Adipocyte (in vitro differentiated cells): ENCODE results near the gene ZNF576.
"Not testable (repeated sequence)": the region's sequence is repeated elsewhere in the genome, so short reads cannot be mapped to it uniquely, and the experiment has no call there.

Experiments
- DNase-seq: peaks from one replicate; pipeline ENCODE4 v3.0.0-alpha.2; 2015; ENCODE audit warnings: low read depth
- H3K27me3 ChIP-seq: replicated peaks from 2 replicates; pipeline ENCODE4 v1.7.0; 2013; ENCODE audit warnings: mild to moderate bottlenecking, low read length, moderate library complexity; ENCODE audit not compliant: control insufficient read depth, insufficient read depth
- H3K36me3 ChIP-seq: 2 replicates; pipeline ENCODE4 v1.7.0; 2013; ENCODE audit warnings: low read length, mild to moderate bottlenecking, moderate library complexity; ENCODE audit not compliant: control insufficient read depth, insufficient read depth, severe bottlenecking
- H3K4me1 ChIP-seq: 2 replicates; pipeline ENCODE4 v1.7.0; 2013; ENCODE audit warnings: mild to moderate bottlenecking, low read length, moderate library complexity; ENCODE audit not compliant: control insufficient read depth, insufficient read depth
- H3K4me3 ChIP-seq: 2 replicates; pipeline ENCODE4 v1.7.0; 2013; ENCODE audit warnings: mild to moderate bottlenecking, low read length, moderate library complexity
- H3K9ac ChIP-seq: 2 replicates; pipeline ENCODE4 v1.7.0; 2013; ENCODE audit warnings: mild to moderate bottlenecking, low read length, moderate library complexity
- H3K9me3 ChIP-seq: 2 replicates; pipeline ENCODE4 v1.7.0; 2013; ENCODE audit warnings: mild to moderate bottlenecking, low read length, moderate library complexity; ENCODE audit not compliant: control insufficient read depth

The ZNF576 gene

DNA sequence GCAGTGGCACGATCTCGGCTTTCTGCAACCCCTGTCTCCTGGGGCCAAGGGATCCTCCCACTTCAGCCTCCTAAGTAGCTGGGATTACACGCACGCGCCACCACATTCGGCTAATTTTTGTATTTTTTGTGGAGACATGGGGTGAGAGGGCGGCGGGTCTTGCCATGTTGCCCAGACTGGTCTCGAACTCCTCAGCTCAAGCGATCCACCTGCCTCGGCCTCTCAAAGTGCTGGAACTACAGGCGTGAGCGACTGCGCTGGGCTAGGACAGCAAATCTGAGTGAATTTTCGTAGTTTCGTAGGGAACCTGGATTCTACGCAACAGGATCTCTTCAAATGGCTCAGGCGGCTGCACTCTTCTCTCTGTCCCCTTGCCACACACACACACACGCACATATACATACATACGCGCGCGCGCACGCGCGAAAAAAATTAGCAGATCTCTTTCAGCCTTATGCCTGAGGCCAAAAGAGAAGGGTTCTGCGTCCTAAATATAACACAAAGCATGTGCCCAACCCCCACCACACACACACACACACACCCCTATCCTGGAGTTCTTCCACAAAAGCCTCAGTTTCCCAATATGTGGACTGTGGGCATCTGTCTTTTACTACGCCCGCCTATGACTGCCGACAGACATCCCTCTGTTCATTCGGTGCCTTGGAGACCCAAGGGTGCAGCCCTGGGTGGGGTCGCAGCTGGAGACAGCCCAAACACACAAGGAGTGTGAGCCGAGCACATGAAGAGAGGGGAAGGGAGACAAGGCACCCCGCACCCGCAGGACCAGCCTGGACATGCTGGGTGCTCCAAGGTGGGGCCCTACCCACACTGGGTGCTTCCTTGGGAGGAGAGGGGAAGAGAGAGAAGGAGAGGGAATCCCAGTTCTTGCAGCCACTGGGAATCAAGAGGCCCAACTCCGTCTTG, 20.2 kb upstream of the ZNF576 start:
- Histone ChIP-seq H3K9me3 (no peaks in the 10 kb centered on the region), H3K36me3 (peaks cover 7% of the 10 kb centered on the region), H3K4me3 (peak overlapping the region; percentile 100), H3K27me3 (no peaks in the 10 kb centered on the region), H3K9ac (peak overlapping the region; percentile 72), H3K4me1 (peaks cover 12% of the 10 kb centered on the region)
- DNase-seq = no peak

DNA sequence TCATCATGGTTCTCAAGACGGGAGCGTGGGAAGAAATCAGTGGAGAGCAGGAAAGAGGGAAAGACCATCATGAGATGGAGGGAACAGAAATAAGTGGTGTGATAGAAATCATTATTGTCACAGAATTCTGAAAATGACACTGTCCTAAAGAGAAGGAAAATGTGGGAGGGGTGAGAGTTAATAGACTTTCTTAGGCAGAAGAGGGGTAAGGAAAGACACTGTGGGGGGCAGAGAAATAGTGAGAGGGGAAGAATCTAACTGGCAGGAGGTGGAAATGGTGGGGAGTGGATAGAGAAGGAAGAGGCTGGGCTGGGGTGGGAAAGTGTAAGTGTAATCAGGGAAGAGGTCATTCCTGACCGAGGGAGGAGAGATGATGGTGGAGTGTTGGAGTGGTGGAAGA, 17.6 kb upstream of the ZNF576 start:
- Histone ChIP-seq H3K27me3 (no peaks in the 10 kb centered on the region), H3K9ac (no peak overlapping the region), H3K4me3 (no peak overlapping the region), H3K4me1 (peaks cover 15% of the 10 kb centered on the region), H3K9me3 (no peaks in the 10 kb centered on the region), H3K36me3 (no peaks in the 10 kb centered on the region)
- no peak for DNase-seq

DNA sequence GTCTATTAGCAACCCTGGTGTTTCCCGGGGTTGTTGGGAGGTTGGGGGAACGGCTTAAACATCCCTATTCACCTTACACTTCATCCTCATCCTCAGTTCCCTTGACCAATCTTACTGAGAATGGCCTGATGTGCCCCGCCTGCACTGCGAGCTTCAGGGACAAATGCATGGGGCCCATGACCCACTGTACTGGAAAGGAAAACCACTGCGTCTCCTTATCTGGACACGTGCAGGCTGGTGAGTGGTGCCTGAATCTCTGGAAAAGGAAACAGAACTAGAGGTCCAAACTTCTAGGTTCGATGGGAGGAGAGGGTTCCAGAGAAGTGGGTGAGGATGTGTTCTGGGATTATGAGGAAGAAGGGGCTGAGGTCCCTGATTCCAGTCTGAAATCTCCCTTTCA, 14.9 kb upstream of the ZNF576 start:
- Histone ChIP-seq H3K27me3 (no peaks in the 10 kb centered on the region), H3K9ac (peak overlapping the region; percentile 35), H3K4me3 (peak overlapping the region; percentile 83), H3K36me3 (peaks cover 5% of the 10 kb centered on the region), H3K4me1 (peaks cover 13% of the 10 kb centered on the region), H3K9me3 (no peaks in the 10 kb centered on the region)
- no peak for DNase-seq

DNA sequence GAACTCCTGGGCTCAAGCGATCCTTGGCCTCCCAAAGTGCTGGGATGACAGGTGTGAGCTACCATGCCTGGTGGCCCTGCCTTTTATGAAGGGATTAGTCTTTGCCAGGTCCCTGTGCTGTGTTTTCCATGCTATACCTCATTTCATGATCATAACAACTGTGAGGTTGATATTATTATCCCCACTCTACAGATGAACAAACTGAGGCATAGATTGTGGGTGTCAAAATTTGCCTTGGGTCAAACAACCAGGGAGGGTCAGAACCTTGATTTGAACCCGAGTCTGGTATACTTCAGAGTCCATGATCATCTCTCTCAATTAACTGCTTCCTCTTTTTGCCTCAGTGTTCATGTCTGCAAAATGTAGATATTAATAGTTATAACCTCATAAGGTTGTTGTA, 13.9 kb upstream of the ZNF576 start:
- Histone ChIP-seq H3K27me3 (no peaks in the 10 kb centered on the region), H3K9ac (no peak overlapping the region), H3K9me3 (no peaks in the 10 kb centered on the region), H3K36me3 (peaks cover 8% of the 10 kb centered on the region), H3K4me3 (no peak overlapping the region), H3K4me1 (peaks cover 13% of the 10 kb centered on the region)
- no peak for DNase-seq

DNA sequence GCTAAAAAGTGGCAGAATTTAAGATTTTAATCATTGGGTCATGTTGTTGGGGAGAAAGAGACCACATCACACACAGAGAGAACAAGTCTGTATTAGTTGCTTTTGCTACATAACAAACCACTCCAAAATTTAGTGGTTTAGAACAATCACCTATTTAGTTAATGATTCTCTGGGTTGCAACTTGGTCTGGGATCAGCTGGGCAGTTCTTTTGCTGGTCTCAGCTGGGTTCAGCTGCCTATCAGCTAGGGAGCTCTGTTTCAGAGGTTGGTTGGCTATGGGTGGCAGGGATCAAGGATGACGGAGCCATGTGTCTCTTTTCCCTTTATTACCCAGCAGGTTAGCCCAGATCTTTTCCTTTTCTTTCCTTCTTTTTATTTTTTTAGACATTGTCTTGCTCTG, 11.9 kb upstream of the ZNF576 start:
- Histone ChIP-seq H3K4me3 (no peak overlapping the region), H3K9me3 (no peaks in the 10 kb centered on the region), H3K27me3 (no peaks in the 10 kb centered on the region), H3K9ac (no peak overlapping the region), H3K36me3 (peaks cover 15% of the 10 kb centered on the region), H3K4me1 (peaks cover 13% of the 10 kb centered on the region)
- no peak for DNase-seq

DNA sequence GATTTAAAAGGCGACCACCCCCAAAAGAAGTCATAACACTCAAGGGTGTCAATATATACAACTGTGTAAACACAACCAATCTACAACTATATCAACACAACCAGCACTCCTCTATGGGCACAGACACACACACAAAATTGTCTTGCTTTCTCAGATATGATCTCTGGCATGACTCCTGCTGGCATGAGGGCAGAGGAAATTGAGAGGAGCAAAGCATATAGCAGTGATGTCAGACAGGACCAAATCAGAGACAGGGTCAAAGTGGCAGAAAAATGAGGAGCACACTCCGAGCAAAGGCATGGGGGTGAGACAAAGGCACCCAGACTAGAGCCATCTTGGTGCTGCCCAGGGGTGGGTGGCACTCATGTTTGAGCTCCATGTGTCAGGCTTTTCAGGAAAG, 10.0 kb upstream of the ZNF576 start:
- no peak for DNase-seq
- no peak overlapping the region for H3K4me3 ChIP-seq

DNA sequence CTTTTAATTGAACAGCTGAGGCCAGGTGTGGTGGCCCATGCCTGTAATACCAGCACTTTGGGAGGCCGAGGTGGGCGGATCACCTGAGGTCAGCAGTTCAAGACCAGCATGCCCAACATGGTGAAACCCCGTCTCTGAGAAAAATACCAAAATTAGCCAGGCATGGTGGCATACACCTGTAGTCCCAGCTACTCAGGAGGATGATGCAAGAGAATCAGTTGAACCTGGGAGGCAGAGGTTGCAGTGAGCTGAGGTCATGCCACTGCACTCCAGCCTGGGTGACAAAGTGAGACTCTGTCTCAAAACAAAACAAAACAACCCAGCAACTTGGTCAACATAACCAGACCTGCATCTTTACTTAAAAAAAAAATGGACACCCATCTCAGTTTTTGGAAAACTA, 9.4 kb upstream of the ZNF576 start:
- H3K27me3 ChIP-seq, H3K9me3 ChIP-seq, H3K4me3 ChIP-seq, H3K9ac ChIP-seq, DNase-seq: not testable (repeated sequence)
- Histone ChIP-seq H3K4me1 (peaks cover 12% of the 10 kb centered on the region), H3K36me3 (peaks cover 26% of the 10 kb centered on the region)

More for the DNA sequence above, 10.0 kb upstream of the ZNF576 start:
- peaks cover 24% of the 10 kb centered on the region for H3K36me3 ChIP-seq
- H3K9ac ChIP-seq = no peak overlapping the region
- no peaks in the 10 kb centered on the region for H3K9me3 ChIP-seq
- no peaks in the 10 kb centered on the region for H3K27me3 ChIP-seq
- H3K4me1 ChIP-seq = peaks cover 14% of the 10 kb centered on the region

DNA sequence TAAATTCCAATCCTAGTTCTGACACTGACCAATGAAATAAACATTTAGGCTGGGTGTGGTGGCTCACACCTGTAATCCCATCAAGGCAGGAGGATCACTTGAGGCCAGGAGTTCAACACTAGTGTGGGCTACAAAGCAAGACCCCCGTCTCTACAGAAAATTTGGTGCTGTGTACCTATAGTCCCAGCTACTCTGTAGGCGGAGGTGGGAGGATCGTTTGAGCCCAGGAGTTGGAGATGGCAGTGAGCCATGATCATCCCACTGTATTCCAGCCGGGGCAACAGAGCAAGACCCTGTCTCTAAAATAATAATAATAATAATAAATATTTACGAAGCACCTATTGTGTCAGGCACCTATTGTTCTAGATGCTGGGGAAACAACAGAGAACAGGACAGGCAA, 7.1 kb upstream of the ZNF576 start:
- peaks cover 18% of the 10 kb centered on the region for H3K4me1 ChIP-seq
- H3K9me3 ChIP-seq = no peaks in the 10 kb centered on the region
- DNase-seq = no peak
- no peaks in the 10 kb centered on the region for H3K27me3 ChIP-seq
- H3K9ac ChIP-seq = no peak overlapping the region
- H3K36me3 ChIP-seq = peaks cover 41% of the 10 kb centered on the region
- H3K4me3 ChIP-seq = no peak overlapping the region

DNA sequence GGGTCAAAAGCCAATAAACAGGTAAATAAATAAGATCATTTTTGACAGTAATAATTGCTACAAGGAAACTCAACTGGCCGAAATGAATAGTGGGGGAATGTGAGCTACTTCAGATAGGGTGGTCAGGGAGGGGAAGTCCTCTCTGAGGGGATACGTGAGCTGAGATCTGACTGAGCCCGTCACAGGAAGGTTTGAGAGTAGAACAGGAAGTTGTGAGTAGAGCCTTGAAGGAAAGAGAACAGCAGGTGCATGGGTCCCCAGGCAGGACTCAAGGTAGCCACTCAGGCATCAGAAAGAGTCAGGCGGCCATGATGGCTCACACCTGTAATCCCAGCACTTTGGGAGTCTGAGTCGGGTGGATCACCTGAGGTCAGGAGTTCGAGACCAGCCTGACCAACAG, 6.7 kb upstream of the ZNF576 start:
- no peak overlapping the region for H3K4me3 ChIP-seq
- DNase-seq = no peak
- H3K9me3 ChIP-seq = no peaks in the 10 kb centered on the region
- peaks cover 21% of the 10 kb centered on the region for H3K4me1 ChIP-seq
- H3K36me3 ChIP-seq = peaks cover 41% of the 10 kb centered on the region
- H3K27me3 ChIP-seq = no peaks in the 10 kb centered on the region
- peak overlapping the region; percentile 15 for H3K9ac ChIP-seq

DNA sequence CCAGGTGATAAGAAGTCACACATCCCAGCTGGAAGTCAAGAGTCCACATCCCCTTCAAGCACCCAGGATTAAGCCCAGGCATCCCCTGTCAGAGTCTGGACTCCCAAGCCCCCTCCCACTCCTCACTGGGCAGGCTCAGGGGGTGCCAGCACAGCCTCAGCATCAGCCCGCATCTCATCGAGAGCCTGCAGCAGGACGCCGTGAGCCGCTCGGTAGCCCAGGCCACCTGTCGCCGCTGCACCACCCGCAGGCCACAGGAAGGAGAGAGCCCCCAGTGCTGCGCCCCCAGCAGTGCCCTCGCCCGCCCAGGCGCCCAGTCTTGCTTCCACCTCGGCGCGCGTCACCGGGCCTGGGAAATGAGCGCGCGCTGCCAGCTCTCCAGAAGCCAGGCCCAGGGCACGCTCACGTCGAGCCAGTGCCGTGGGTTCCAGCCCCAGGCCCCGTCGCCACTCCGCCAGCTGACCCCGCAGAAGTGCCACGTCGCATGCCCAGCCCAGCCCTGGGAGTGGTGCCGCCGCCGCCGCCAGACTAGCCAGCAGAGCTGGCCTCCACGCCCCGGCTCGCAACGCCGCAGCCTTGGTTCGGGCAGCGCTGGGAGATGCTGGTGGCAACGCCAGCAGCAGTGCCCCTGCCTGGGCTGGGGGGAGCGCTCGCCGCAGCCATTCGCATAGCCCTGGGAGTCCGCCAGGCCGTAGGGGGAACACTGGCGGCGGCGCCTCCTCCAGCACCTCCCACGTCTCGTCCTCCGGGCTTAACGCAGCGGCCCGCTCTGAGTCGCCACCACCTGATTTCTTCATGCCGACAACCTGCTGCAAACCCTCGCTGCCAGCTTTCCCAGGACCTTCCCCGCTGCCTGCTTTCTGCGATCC, 4.3 kb upstream of the ZNF576 start:
- Histone ChIP-seq H3K27me3 (no peaks in the 10 kb centered on the region), H3K36me3 (peaks cover 33% of the 10 kb centered on the region)

DNA sequence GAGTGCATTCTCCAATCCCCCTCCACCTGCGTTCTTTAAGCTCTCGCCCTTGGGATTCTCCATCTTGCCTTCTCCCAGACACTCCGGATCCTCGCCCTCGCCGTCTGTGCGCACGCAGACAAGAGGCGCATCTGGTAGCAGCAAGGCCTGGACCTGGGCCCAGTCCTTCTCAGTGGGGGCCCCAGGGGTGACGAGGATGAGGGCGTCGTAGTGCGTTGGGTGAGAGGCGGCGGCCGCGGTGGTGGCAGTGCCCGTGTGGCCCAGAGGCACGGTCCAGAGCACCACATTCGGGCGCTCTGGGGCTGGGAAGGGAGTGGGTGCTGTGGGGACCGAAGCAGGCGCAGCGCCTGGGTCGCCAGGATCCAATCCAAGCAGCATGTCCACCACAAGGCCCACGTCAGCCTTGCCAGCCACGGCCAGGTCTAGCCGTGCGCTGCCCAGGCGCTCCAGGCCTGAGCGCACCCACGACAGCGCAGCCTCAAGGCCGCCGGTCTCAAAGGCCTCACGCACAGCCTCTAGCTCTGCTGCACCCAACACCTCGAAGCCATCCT, 3.5 kb upstream of the ZNF576 start:
- Histone ChIP-seq H3K27me3 (no peaks in the 10 kb centered on the region), H3K9me3 (no peaks in the 10 kb centered on the region), H3K4me3 (no peak overlapping the region), H3K9ac (peak overlapping the region; percentile 5), H3K4me1 (peaks cover 33% of the 10 kb centered on the region), H3K36me3 (peaks cover 33% of the 10 kb centered on the region)
- no peak for DNase-seq

More for the DNA sequence above, 4.3 kb upstream of the ZNF576 start:
- no peak for DNase-seq
- peaks cover 25% of the 10 kb centered on the region for H3K4me1 ChIP-seq
- no peak overlapping the region for H3K9ac ChIP-seq
- H3K9me3 ChIP-seq = no peaks in the 10 kb centered on the region
- H3K4me3 ChIP-seq = no peak overlapping the region
